ENCODE data around the gene PCDHA10. TPM values are rescaled to one million over a fixed set of nuclear protein-coding genes. Genes with fewer than 3 reads are reported as not detected.
"Not testable (repeated sequence)": the region's sequence is repeated elsewhere in the genome, so short reads cannot be mapped to it uniquely, and the experiment has no call there.

The PCDHA10 gene
- total and polyA plus RNA-seq, 2 of the 13 experiments (the other 11 are each of a cell fraction or from before 2014, with no cell fraction given) = 0.01 to 0.02 TPM

DNA sequence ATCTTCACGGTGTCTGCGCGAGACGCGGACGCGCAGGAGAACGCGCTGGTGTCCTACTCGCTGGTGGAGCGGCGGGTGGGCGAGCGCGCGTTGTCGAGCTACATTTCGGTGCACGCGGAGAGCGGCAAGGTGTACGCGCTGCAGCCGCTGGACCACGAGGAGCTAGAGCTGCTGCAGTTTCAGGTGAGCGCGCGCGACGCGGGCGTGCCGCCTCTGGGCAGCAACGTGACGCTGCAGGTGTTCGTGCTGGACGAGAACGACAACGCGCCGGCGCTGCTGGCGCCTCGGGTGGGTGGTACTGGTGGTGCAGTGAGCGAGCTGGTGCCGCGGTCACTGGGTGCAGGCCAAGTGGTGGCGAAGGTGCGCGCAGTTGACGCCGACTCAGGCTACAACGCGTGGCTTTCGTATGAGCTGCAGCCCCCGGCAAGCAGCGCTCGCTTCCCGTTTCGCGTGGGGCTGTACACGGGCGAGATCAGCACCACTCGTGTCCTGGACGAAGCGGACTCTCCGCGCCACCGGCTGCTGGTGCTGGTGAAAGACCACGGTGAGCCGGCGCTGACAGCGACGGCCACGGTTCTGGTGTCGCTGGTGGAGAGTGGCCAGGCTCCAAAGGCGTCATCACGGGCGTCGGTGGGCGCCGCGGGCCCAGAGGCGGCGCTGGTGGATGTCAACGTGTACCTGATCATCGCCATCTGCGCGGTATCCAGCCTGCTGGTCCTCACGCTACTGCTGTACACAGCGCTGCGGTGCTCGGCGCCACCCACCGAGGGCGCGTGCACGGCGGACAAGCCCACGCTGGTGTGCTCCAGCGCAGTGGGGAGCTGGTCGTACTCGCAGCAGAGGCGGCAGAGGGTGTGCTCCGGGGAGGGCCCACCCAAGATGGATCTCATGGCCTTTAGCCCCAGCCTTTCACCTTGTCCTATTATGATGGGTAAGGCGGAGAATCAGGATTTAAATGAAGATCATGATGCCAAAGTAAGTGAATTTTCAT lies 25.9 kb upstream of the PCDHA10 start:
- intact Hi-C loops (cut with micrococcal nuclease; ENCODE audit: unreplicated experiment); H4K20me1 ChIP-seq (ENCODE audit: insufficient read depth, low read length); H3K4me3 ChIP-seq (replicated peaks in 1 of 3; ENCODE audit: insufficient read depth in 1 of 3, low read depth in 2 of 3, low read length in 3 of 3); DNase-seq (ENCODE audit: low spot score); in situ Hi-C loops (cut with HindIII; ENCODE audit: extremely low pct_ligation_motif_present, low pct_unique_long_range_greater_than_20kb); H3K9me3 ChIP-seq (ENCODE audit: low read length); H3K4me1 ChIP-seq (ENCODE audit: insufficient read depth, low read length); POLR2A ChIA-PET; H3K36me3 ChIP-seq (replicated peaks in 1 of 2; ENCODE audit: control insufficient read depth in 1 of 2, insufficient read depth in 2 of 2, low read length in 2 of 2); H3K79me2 ChIP-seq (ENCODE audit: insufficient read depth, low read length); H2AFZ ChIP-seq (ENCODE audit: low read length); BruUV-seq (replicated peaks); ATAC-seq; H3K9ac ChIP-seq (ENCODE audit: insufficient read depth, low read depth, low read length); H3K4me2 ChIP-seq (ENCODE audit: low read depth, low read length); FAIRE-seq; CTCF ChIA-PET (ENCODE audit: low intra/inter-chr PET ratio, low total read pairs); H3K27me3 ChIP-seq (ENCODE audit: control insufficient read depth in 1 of 2, insufficient read depth in 2 of 2, low read length in 2 of 2); H3K27ac ChIP-seq (ENCODE audit: extremely low read length, insufficient read depth, low read length): not testable (repeated sequence)
- 92% methylated on average over 90 of the region's 106 CpGs for WGBS (ENCODE audit: low lambda C conversion rate)

DNA sequence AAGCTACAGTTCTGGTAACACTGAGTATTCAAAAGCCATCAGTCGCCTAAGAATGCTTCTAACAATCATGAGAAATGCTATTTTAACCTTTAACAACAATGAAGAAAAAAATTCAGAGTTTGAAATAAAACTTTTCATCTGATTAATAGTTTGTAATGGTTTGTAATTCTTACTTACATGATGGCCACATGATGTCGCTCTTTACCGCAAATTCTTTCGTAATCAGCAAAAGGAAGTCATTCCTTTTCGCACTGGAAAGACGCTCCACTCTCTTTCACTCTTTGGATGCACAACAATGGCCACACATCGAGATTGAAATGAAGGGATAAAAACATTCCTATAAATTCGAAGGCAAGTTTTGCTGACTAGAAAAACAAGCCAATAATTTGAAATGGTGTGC lies 21.7 kb upstream of the PCDHA10 start, which contains the start of gene PCDHA7:
PCDHA7 (plus strand) TSS at position 277 of the 400 bp plus-strand sequence; CDS start at position 392, 115 bp downstream.
- ATAC-seq (peak; percentile 54), FAIRE-seq (peak; percentile 47), DNase-seq (ENCODE audit: low spot score) (peak; percentile 32)
- peak within 1 kb of the TSS; percentile 62 to 68 (median 68) for H3K4me3 ChIP-seq (replicated peaks in 1 of 3; ENCODE audit: insufficient read depth in 1 of 3, low read depth in 2 of 3, low read length in 3 of 3)
- H2AFZ ChIP-seq (ENCODE audit: low read length) = peak within 1 kb of the TSS; percentile 42
- no peaks in the 10 kb centered on the region for H3K79me2 ChIP-seq (ENCODE audit: insufficient read depth, low read length)
- no peaks in the 10 kb centered on the region for H3K9me3 ChIP-seq (ENCODE audit: low read length)
- ChIA-PET POLR2A (no interaction called here), CTCF (ENCODE audit: low intra/inter-chr PET ratio, low total read pairs) (no interaction called here)
- in situ Hi-C loops (cut with HindIII; ENCODE audit: extremely low pct_ligation_motif_present, low pct_unique_long_range_greater_than_20kb) = no loop called here
- no peaks in the 10 kb centered on the region for H3K4me1 ChIP-seq (ENCODE audit: insufficient read depth, low read length)
- H3K36me3 ChIP-seq (replicated peaks in 1 of 2; ENCODE audit: control insufficient read depth in 1 of 2, insufficient read depth in 2 of 2, low read length in 2 of 2) = no peaks in the 10 kb centered on the region
- H3K9ac ChIP-seq (ENCODE audit: insufficient read depth, low read depth, low read length) = peak within 1 kb of the TSS; percentile 36; the same call in 1 of the 2 replicates
- no peak within 1 kb of the TSS for H3K27ac ChIP-seq (ENCODE audit: extremely low read length, insufficient read depth, low read length)
- no TSS peak for BruUV-seq (replicated peaks)
- H3K4me2 ChIP-seq (ENCODE audit: low read depth, low read length) = peak within 1 kb of the TSS; percentile 78
- 19% methylated on average over 8 of the region's 8 CpGs for WGBS (ENCODE audit: low lambda C conversion rate)
- intact Hi-C loops (cut with micrococcal nuclease; ENCODE audit: unreplicated experiment) = no loop called here
- H3K27me3 ChIP-seq (ENCODE audit: control insufficient read depth in 1 of 2, insufficient read depth in 2 of 2, low read length in 2 of 2) = no peaks in the 10 kb centered on the region
- H4K20me1 ChIP-seq (ENCODE audit: insufficient read depth, low read length) = no peaks in the 10 kb centered on the region
- TF ChIP-seq ELF3 (CRISPR knock-in tag; IDR thresholded peaks at IDR 0.05) (peak; percentile 32; the same call in 1 of the 2 replicates), STAG1 (CRISPR knock-in tag; IDR thresholded peaks at IDR 0.05) (peak; percentile 40), CEBPG (CRISPR knock-in tag; IDR thresholded peaks at IDR 0.05) (peak; percentile 51; the same call in 1 of the 2 replicates), GABPA (IDR thresholded peaks at IDR 0.05; ENCODE audit: low read depth, low read length) (no peak), GABPA (CRISPR knock-in tag; IDR thresholded peaks at IDR 0.05; ENCODE audit: low read depth) (peak; percentile 23; the same call in 1 of the 2 replicates), ZNF549 (CRISPR knock-in tag; IDR thresholded peaks at IDR 0.05) (no peak), ZBTB42 (CRISPR knock-in tag; IDR thresholded peaks at IDR 0.05) (no peak), RAD51 (IDR thresholded peaks at IDR 0.05; ENCODE audit: borderline replicate concordance) (no peak), IKZF1 (IDR thresholded peaks at IDR 0.05) (no peak), ZNF263 (CRISPR knock-in tag; IDR thresholded peaks at IDR 0.05) (no peak), AKAP8 (CRISPR knock-in tag; IDR thresholded peaks at IDR 0.05) (no peak), NCOR1 (IDR thresholded peaks at IDR 0.05; ENCODE audit: borderline replicate concordance, low read length) (no peak)
- TF ChIP-seq, protein P1, sequence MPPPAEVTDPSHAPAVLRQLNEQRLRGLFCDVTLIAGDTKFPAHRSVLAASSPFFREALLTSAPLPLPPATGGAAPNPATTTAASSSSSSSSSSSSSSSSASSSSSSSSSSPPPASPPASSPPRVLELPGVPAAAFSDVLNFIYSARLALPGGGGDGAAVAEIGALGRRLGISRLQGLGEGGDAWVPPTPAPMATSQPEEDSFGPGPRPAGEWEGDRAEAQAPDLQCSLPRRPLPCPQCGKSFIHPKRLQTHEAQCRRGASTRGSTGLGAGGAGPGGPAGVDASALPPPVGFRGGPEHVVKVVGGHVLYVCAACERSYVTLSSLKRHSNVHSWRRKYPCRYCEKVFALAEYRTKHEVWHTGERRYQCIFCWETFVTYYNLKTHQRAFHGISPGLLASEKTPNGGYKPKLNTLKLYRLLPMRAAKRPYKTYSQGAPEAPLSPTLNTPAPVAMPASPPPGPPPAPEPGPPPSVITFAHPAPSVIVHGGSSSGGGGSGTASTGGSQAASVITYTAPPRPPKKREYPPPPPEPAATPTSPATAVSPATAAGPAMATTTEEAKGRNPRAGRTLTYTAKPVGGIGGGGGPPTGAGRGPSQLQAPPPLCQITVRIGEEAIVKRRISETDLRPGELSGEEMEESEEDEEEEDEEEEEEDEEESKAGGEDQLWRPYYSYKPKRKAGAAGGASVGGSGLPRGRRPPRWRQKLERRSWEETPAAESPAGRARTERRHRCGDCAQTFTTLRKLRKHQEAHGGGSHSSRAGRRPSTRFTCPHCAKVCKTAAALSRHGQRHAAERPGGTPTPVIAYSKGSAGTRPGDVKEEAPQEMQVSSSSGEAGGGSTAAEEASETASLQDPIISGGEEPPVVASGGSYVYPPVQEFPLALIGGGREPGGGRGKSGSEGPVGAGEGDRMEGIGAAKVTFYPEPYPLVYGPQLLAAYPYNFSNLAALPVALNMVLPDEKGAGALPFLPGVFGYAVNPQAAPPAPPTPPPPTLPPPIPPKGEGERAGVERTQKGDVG (CRISPR knock-in tag; IDR thresholded peaks at IDR 0.05; ENCODE audit: borderline replicate concordance) = no peak
- TF ChIP-seq, protein P2, sequence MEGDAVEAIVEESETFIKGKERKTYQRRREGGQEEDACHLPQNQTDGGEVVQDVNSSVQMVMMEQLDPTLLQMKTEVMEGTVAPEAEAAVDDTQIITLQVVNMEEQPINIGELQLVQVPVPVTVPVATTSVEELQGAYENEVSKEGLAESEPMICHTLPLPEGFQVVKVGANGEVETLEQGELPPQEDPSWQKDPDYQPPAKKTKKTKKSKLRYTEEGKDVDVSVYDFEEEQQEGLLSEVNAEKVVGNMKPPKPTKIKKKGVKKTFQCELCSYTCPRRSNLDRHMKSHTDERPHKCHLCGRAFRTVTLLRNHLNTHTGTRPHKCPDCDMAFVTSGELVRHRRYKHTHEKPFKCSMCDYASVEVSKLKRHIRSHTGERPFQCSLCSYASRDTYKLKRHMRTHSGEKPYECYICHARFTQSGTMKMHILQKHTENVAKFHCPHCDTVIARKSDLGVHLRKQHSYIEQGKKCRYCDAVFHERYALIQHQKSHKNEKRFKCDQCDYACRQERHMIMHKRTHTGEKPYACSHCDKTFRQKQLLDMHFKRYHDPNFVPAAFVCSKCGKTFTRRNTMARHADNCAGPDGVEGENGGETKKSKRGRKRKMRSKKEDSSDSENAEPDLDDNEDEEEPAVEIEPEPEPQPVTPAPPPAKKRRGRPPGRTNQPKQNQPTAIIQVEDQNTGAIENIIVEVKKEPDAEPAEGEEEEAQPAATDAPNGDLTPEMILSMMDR (CRISPR knock-in tag; IDR thresholded peaks at IDR 0.05) = peak; percentile 54
